Pons (tissue), 1 donor: ENCODE data around the gene FAM111B.
"Not testable (repeated sequence)": the region's sequence is repeated elsewhere in the genome, so short reads cannot be mapped to it uniquely, and the experiment has no call there.

Source experiments
- DNase-seq: peaks from one replicate; pipeline ENCODE4 v3.0.0-alpha.2; 2016; ENCODE audit warnings: low spot score

The FAM111B gene

DNA sequence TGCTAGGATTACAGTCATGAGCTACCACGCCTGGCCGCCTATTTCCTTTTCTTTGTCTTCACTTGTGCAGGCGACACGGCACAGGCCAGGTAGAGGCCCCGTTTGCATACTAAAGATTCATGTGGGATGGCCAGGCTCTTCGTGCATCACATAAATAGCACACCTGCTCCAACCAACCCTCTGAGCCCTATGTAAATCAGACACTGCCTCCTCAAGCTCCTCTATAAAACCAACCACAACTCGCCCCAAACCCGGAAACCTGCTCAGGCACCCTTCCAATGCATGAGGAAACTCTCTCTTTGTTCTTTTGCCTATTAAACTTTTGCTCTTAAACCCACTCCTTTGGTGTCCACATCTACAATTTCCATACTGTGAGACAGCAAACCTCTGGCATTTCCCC is 9.1 kb upstream of the FAM111B start:
- DNase-seq = not testable (repeated sequence)

DNA sequence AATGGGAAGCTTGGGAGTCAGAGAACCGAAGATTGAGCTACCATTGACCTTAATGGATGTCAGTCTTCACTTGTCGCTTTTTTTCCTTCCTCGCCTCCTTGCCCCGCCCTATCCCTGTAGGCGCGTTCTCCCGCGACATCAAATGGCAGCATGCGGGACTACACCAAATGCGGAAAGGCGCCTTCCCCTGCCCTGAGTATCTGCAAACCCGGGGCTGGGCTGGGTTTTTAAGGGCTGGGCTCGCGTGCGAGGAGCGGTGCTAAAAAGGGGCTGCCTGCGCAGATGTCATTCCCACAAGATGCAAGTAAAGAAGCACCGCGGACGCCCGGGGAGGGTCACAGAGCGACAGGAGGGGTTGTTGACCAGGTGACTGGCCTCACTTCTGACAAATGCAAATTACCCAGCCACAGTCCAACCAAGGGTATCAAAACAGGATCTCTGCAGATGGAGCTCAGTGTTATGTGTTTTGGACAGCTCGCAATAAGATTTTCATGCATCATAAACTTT is 4.7 kb upstream of the FAM111B start:
- peak; percentile 44 for DNase-seq

DNA sequence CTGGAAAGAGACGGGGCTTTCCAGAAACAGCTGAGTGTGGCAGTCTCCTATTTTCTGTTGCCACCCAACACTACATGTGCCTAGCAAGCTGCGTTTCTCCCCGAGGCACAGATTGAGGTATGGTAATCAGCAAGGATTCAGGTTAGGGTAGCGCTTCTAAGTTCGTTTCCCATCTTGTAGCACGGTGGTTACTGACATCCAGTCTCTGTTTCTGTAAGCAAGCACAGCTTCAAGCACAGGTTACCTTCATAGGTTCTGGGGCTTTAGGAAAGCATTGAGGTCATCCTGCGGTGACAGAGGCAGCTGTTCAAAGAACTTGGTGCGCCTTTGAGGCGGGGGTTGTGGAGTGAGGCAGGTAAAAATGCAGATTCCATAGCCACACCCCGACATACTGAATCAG is 684 bp downstream of the FAM111B start:
- DNase-seq = not testable (repeated sequence)

DNA sequence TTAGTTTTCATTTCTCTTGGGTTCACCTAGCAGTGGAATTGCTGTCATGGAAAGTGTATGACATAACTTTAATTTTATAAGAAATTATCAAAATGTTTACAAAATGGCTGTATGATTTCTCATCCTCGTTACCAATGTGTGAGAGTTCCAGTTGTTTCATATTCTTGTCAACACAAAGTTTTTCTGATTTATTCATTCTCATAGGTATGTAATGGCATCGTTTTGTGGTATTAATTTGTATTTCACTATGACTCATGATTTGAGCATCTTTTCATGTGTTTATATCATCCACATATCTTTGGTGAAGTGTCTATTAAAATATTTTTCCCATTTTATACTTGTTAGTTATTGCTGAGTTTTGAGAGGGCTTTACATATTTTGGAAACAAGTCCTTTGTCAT is 5.5 kb downstream of the FAM111B start:
- DNase-seq = no peak

DNA sequence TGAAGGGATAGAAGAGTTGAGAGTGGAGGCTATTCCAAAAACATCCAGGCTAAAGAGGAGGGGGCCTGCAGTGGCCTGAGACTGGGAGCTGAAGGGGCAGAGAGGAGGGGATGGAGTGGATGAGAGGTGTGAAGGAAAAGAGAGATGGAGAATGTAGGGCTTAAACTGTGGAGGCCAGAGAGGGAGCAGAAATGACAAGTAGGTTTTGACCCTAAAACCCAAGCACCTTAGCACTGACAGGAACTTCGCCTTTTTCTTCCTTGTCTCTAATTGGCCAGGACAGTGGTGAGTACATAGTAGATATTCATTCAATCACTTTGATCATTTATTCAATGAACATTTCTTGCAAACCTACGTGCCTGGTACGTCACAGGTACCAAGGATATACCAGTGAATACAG is 7.3 kb downstream of the FAM111B start:
- no peak for DNase-seq

DNA sequence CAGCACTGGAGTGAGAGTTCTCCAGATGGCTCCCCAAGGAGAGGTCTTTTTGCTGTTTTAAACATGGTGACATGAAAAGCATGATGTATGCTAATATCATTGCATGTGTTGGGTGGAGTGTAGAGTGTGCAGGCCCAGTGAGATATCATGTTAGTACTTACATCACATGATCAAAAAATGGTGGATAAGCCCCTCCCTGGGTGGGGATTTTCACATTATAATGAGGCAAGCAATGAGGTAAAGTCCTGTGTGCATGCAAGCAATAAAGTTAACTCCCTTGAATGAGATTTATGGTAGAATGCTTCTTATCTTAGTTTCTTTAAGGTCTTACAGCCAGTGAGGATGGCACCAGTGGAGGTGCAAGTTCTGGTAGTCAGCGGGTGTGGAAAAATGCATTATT is 8.5 kb downstream of the FAM111B start:
- DNase-seq = no peak

- DNase-seq = no peak
These were observed 10.7 kb downstream of the FAM111B start for GRCh38 chr11:59117774-59118173.

DNA sequence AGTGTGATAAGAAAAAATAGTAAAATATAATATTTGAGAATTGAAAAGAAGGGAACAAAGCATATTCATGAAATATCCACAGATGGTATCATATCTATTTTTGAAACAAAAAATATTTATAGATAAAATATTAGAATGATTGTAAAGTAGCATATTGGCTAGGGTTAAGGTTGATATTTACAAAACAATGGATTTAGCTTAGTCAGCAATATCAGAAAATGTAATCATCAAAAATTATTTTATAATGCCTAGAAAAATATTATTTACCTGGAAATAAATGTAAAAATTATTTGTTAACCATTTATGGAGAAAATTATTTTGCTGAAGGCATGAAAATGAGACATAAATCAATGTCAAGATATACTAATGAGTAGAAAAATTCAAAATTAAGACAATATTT is 12.8 kb downstream of the FAM111B start:
- no peak for DNase-seq

GRCh38 chr11:59135648-59136461 is 28.8 kb downstream of the FAM111B start:
- DNase-seq = peak; percentile 62

DNA sequence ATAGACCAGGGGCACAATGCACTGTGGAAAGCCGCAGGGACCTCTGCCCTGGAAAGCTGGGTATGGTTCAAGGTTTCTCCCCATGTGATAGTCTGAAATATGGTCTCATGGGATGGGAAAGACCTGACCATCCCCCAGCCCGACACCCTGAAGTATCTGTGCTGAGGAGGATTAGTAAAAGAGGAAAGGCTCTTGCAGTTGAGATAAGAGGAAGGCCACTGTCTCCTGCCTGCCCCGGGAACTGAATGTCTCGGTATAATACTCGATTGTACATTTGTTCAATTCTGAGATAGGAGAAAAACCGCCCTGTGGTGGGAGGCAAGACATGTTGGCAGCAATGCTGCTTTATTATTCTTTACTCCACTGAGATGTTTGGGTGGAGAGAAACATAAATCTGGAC is 29.5 kb downstream of the FAM111B start:
- not testable (repeated sequence) for DNase-seq

DNA sequence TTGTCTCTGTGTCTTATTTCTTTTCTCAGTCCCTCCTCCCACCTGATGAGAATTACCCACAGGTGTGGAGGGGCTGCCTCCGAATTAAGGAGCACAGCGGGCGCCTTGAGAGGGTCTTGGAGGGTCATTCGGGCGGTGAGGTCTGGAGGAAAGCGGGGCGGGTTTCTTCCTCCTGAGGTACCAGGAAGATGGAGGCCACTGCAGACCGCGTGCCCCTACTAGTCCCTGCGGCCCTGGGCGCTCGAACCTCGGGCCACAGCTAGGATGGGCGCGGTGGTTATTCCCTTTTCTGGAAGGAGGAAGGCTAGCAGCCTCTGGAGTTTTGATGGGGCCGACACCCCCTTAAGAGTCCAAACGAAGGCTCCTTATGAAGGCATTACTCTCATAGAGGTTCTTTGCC is 30.2 kb downstream of the FAM111B start:
- no peak for DNase-seq

GRCh38 chr11:59138643-59139042 is 31.6 kb downstream of the FAM111B start:
- DNase-seq = no peak

GRCh38 chr11:59141191-59141590 is 34.2 kb downstream of the FAM111B start:
- DNase-seq = no peak

- DNase-seq = no peak
These were observed 34.8 kb downstream of the FAM111B start for GRCh38 chr11:59141673-59142460.

GRCh38 chr11:59142530-59143507 is 35.8 kb downstream of the FAM111B start, which contains the start of gene FAM111A:
Gene FAM111A, plus strand, starts transcription at chr11:59142856. Its CDS starts 6,017 bp downstream, at chr11:59148873.
- peak; percentile 73 for DNase-seq

GRCh38 chr11:59144096-59144495 is 37.1 kb downstream of the FAM111B start:
- peak; percentile 35 for DNase-seq

GRCh38 chr11:59144579-59145345 is 37.7 kb downstream of the FAM111B start:
- peak; percentile 77 for DNase-seq

DNA sequence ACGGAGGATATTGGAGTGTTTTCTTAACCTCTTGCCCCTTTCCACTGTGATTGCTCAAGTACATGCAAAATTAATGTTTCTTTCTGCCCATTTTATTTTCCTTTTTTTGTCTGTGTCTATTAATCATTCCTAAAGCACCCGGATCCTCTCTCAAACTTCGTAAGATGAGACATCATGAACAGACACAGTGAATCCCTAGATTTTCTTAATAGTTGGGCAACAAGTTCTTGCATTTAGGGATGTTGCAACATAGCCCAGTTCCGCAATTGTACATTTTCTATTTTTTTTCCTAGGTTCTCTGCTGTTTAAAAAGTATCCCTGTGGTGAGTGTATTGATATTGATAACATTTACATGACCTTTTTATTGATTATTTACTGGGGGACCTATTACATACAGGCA is 38.5 kb downstream of the FAM111B start:
- DNase-seq = peak; percentile 48

GRCh38 chr11:59151761-59152160 is 44.7 kb downstream of the FAM111B start:
- DNase-seq = no peak

DNA sequence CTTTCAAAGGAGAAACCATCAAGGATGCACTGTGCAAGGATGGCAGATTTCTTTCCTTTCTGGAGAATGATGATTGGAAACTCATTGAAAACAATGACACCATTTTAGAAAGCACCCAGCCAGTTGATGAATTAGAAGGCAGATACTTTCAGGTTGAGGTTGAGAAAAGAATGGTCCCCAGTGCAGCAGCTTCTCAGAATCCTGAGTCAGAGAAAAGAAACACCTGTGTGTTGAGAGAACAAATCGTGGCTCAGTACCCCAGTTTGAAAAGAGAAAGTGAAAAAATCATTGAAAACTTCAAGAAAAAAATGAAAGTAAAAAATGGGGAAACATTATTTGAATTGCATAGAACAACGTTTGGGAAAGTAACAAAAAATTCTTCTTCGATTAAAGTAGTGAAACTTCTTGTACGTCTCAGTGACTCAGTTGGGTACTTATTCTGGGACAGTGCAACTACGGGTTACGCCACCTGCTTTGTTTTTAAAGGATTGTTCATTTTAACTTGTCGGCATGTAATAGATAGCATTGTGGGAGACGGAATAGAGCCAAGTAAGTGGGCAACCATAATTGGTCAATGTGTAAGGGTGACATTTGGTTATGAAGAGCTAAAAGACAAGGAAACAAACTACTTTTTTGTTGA is 45.4 kb downstream of the FAM111B start:
- no peak for DNase-seq
